GM18861 (cell line): Measurements from ENCODE around the gene DYNLL1.
A peak's percentile ranks its signal among the peaks of the same experiment; 100 is the strongest.
"Not testable (repeated sequence)": the region's sequence is repeated elsewhere in the genome, so short reads cannot be mapped to it uniquely, and the experiment has no call there.

Source experiments
- ATAC-seq: cut with Tn5 transposase; IDR thresholded peaks from one replicate; pipeline ENCODE4 v1.9.1; 2021; ENCODE audit not compliant: unreplicated experiment

The DYNLL1 gene

DNA sequence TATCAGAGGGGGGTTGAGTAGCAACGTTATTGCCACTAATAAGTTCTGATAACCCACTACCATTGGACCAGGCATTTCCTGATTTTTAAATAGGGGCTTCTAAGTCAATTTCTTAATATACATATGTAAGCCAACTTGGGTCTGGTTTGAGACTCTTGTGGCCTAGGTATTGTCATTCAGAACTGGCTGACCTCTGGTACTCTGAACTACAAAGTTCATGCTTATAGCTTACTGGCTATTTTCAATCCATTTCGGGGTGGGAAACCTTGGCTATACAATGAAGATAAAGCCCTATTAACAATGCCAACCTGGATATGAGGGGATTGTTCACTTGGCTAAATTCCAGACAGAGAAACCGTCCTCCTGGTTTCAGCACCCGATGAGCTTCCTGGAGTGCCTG lies 8.7 kb downstream of the DYNLL1 start:
- ATAC-seq = no peak

DNA sequence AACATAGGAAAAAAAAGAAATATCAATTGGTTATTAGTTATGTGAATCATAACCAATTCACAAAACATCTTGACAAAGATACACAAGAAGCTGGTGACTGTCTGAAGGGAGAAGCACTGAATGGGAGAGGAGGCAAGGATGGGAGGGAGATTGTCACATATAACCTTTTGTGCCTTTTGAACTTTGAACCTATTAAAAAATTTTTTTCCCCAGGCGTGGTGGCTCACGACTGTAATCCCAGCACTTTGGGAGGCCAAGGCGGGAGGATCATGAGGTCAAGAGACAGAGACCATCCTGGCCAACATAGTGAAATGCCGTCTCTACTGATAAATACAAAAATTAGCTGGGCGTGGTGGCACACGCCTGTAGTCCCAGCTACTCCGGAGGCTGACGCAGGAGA lies 12.6 kb downstream of the DYNLL1 start:
- ATAC-seq = no peak

DNA sequence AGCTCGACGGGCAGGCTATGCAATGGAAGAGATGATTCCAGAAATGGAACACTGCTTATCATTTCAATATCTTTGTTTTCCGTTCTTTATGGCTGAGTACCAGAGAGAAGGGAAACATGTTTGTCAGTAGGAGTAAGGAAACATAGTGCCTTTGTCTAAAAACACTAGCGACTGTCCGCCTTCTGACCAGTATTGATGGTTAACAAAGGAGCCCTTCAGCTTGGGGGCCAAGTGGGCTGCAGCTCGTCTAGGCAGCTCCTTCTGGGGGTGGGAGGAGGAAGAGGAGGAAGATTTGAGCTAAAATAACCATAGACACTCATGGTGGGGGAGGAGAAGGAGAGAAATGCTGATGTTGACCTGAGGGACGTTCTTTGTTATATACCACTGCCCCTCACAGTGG lies 18.1 kb downstream of the DYNLL1 start:
- ATAC-seq = no peak

GRCh38 chr12:120515496-120515895 lies 19.6 kb downstream of the DYNLL1 start:
- no peak for ATAC-seq

DNA sequence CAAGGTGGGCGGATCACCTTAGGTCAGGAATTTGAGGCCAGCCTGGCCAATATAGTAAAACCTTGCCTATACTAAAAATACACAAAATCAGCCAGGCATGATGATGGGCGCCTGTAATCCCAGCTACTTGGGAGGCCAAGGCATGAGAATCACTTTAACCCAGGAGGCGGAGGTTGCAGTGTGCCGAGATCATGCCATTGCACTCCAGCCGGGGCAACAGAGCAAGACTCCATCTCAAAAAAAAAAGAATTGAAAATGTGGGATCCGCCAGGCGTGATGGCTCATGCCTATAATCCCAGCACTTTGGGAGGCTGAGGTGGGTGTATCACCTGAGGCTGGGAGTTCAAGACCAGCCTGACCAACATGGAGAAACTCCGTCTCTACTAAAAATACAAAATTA lies 23.4 kb downstream of the DYNLL1 start:
- ATAC-seq = not testable (repeated sequence)

DNA sequence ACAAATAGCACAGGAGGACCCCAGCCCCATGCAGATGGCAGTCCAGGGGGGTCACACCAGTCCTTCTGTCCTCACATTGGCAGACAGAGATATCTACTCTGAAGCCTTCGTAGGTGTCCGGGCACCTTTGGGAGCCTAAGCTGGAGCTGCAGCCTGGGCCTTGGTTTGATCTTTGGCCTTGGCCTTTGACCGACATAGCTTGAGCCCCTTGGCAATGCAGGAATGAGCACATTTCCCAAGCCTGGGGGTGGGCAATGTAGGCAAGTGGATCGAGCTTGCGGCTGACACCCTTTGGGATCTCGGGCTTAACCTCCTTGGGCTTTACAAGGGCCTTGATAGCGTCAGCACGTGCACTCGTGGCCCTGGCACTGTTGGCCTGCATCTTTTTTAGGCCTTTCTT lies 26.7 kb downstream of the DYNLL1 start:
- no peak for ATAC-seq

- peak; percentile 54 for ATAC-seq
Observed at GRCh38 chr12:120528861-120529525, 33.1 kb downstream of the DYNLL1 start, which contains the start of gene COQ5. Gene COQ5, minus strand, starts transcription at chr12:120529158. Its CDS starts 17 bp downstream, at chr12:120529141.

GRCh38 chr12:120529641-120530417 lies 33.9 kb downstream of the DYNLL1 start:
- ATAC-seq = no peak

DNA sequence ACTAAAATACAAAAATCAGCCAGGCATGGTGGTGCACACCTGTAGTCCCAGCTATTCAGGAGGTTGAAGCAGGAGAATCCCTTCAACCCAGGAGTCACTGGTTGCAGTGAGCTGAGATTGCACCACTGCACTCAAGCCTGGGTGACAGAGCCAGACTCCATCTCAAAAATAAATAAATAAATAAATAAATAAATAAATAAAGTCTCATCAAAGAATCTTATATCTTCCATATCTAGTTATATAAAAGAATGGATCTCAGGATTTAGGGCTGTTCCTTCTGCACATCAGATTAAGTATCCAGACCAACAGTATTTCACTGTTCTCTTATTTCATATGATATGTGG lies 34.5 kb downstream of the DYNLL1 start:
- not testable (repeated sequence) for ATAC-seq

DNA sequence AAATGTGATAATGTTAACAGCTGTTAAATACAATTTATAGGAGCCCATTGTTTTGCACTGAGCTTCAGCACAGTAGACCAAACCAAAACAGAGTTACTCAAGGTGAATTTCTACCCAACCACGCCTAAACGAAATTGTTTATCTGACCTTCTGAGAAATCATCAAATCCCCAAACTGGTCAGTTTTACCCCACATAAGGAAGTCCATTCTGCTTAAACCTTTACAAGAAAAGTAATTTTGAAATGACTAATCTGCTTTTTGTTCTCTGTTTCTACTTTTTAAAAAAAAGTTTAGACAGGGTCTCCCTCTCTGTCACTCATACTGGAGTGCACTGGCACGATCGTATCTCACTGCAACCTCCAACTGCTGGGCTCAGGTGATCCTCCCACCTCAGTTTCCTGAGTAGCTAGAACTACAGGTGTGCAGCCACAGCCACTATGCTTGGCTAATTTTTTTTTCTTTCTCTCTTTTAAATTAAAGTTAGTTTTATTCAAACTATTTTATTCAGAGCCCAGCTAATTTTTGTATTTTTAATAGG lies 36.9 kb downstream of the DYNLL1 start:
- ATAC-seq = no peak

DNA sequence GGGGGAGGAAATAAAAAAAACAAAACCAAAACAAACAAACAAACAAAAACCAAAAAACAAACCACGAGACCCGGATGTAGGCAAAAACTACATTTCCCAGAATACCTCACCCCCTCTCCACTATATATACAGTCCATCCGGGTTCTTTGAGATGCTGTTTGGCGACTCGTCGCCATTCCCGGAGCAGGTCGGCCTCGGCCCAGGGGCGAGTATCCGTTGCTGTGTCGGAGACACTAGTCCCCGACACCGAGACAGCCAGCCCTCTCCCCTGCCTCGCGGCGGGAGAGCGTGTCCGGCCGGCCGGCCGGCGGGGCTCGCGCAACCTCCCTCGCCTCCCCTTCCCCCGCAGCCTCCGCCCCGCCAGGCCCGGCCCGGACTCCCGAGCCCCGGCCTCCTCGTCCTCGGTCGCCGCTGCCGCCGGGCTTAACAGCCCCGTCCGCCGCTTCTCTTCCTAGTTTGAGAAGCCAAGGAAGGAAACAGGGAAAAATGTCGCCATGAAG lies 38.3 kb downstream of the DYNLL1 start, which contains the start of gene RNF10:
TSS of gene RNF10 (plus strand) at position 154 of the 500 bp plus-strand sequence. CDS start 456 bp downstream, outside the sequence.
- peak; percentile 54 for ATAC-seq

DNA sequence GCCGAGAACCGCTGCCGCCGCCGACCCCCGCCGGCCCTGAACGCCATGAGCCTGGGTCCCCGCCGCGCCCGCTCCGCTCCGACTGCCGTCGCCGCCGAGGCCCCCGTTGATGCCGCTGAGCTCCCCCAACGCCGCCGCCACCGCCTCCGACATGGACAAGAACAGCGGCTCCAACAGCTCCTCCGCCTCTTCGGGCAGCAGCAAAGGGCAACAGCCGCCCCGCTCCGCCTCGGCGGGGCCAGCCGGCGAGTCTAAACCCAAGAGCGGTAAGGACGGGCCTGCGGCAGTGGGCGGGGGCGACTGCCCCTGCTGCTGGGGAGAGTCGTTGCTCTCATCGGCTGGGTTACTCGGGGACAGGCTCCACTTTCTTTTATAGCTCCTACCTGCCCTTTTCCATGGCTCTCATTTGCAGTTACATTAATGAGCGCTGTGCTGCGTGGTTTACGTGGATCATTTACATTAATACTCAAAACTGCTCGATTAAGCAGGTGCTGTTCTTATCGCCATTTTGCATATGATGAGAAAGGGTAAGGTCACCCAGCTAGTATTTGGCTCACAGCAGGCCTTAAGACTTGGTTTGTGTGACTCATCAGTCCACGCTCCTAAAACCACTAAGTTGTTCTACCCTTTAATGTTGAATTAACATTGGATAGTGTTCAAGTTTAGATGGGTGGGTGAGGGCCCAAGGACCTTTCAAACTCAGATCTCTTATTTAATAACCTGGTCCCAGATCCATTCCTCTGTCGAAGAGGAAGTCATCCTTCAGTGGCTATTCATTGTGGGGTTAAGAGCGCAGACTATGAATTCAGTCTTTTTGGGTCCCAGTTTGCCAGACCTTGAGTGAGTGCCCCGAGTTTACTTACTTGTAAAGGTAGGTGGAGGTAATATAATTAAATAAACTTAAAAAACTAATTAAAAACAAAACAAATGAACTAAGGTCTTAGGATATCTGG lies 39.1 kb downstream of the DYNLL1 start:
- peak; percentile 13 for ATAC-seq

- ATAC-seq = no peak
Observed at GRCh38 chr12:120536064-120536791, 40.3 kb downstream of the DYNLL1 start.

GRCh38 chr12:120537856-120538220 lies 41.9 kb downstream of the DYNLL1 start:
- ATAC-seq = no peak

- ATAC-seq = no peak
Observed at GRCh38 chr12:120538281-120539156, 42.6 kb downstream of the DYNLL1 start.

GRCh38 chr12:120539303-120539702 lies 43.4 kb downstream of the DYNLL1 start:
- ATAC-seq = no peak

DNA sequence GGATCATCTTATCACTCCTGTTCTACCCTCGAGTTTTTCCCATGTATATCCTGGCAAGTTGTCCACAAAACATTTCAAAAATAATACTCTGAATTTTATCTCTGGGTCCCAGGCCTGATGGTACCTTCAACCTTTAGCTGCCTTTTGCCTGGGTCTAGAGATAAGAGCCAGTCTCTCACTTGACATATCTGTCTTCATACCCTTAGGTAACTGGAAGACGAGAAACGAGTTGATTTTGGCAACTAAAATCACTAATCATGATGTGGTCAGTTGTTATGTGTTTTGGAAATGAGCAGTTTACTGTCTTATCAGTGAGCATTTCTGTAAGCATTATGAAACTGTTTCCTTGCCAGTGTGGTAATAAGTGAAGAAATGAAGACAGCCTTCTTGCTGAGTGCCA lies 44.5 kb downstream of the DYNLL1 start:
- ATAC-seq = no peak

GRCh38 chr12:120542166-120542565 lies 46.3 kb downstream of the DYNLL1 start:
- no peak for ATAC-seq

- no peak for ATAC-seq
Observed at GRCh38 chr12:120544691-120545090, 48.8 kb downstream of the DYNLL1 start.
